Activated naive CD4-positive, alpha-beta T cell treated with anti-CD3 and anti-CD28 coated beads, Interleukin-2, amount 50 U/mL, for 24 hours (primary cell): ENCODE measurements around the gene SAMD1.
A peak's percentile ranks its signal among the peaks of the same experiment; 100 is the strongest.

Source experiments
- H3K27ac Mint-ChIP-seq: one replicate; pipeline ENCODE4 v1.8.0; 2021; ENCODE audit warnings: mild to moderate bottlenecking, mixed read lengths
- H3K27me3 Mint-ChIP-seq: one replicate; pipeline ENCODE4 v1.8.0; 2021; ENCODE audit warnings: mixed read lengths
- H3K36me3 Mint-ChIP-seq: one replicate; pipeline ENCODE4 v1.8.0; 2021; ENCODE audit warnings: mixed read lengths
- H3K4me1 Mint-ChIP-seq: one replicate; pipeline ENCODE4 v1.8.0; 2021; ENCODE audit warnings: mixed read lengths
- H3K4me3 Mint-ChIP-seq: one replicate; pipeline ENCODE4 v1.8.0; 2021; ENCODE audit warnings: mild to moderate bottlenecking, mixed read lengths
- H3K9me3 Mint-ChIP-seq: one replicate; pipeline ENCODE4 v1.8.0; 2021; ENCODE audit warnings: mixed read lengths

SAMD1 gene

DNA sequence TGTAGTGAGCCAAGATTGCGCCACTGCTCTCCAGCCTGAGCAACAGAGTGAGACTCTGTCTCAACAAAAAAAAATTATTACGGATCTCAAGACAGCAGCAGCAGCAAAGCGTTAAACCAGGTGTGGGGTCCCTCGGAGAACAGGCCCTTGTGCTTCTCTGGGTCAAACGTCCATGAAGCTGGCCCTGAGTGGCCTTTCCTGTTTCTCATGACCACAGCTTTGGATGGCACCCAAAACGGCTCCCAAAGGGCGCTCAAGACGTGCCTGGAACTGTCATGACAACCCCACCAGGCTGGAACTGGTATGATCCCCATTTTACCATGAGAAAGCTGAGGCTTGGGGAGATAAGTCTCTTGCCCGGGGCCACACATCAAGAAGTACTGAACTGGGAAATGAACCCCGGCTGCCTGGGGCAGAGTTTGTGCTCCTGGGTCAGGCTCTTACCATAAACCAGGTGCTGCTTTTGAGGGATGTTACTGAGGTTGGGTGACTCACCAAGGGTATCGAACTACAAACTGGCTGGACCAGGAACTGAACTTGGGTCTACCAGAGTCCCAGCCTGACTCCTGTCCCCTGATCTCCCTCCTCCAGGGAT, 11.6 kb upstream of the SAMD1 start:
- no peaks in the 10 kb centered on the region for H3K27me3 Mint-ChIP-seq

DNA sequence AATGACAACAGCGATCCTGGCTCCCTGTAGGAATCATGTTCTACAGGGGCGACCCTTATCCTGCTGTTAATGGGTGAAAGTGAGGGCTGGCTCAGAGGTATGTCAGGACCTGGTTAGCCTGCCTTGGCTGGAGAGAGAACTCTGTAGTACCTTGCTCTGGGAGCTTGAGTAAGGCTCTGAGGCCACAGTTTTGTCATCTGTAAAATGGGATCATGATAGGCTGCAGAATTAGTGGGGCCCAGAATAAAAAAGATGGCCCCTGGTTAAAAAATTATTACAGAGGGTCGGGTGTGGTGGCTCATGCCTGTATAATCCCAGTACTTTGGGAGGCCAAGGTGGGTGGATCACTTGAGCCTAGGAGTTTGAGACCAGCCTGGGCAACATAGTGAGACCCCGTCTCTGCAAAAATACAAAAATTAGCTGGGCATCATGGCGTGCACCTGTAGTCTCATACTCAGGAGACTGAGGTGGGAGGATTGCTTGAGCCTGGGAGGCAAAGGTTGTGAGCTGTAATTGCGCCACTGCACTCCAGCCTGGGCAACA, 10.5 kb upstream of the SAMD1 start:
- peak overlapping the region; percentile 46 for H3K27ac Mint-ChIP-seq
- no peaks in the 10 kb centered on the region for H3K9me3 Mint-ChIP-seq
- no peaks in the 10 kb centered on the region for H3K27me3 Mint-ChIP-seq
- H3K36me3 Mint-ChIP-seq, result peaks cover 4% of the 10 kb centered on the region
- no peaks in the 10 kb centered on the region for H3K4me1 Mint-ChIP-seq
- no peak overlapping the region for H3K4me3 Mint-ChIP-seq

More for the DNA sequence above, 11.6 kb upstream of the SAMD1 start:
- no peaks in the 10 kb centered on the region for H3K9me3 Mint-ChIP-seq
- no peaks in the 10 kb centered on the region for H3K4me1 Mint-ChIP-seq
- H3K27ac Mint-ChIP-seq, result no peak overlapping the region
- H3K4me3 Mint-ChIP-seq, result no peak overlapping the region
- peaks cover 2% of the 10 kb centered on the region for H3K36me3 Mint-ChIP-seq

DNA sequence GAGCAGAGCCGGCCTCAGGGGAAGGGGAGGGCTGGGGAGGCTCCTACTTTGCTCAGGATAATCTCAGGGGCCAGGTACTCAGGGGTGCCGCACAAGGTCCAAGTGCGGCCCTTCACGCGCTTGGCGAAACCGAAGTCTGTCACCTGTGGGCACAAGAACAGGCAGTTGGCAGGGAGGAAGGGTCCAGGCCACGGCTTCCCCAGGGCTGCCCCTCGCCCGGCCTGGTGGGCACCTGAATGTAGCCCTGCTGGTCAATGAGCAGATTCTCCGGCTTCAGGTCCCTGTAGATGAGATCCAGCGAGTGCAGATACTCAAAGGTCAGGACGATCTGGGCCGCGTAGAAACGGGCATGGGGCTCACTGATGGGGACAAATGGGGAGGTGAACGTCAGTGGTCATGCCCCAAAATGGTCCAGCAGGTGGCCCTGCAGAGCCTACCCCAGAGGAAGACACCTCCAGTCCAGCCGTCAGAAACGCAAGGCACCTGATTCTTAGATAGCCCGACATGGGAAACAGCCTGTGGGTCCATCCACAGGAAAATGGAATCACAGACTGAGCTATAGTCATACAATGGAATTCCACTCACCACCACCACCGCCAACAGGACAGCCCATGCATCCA, 7.1 kb upstream of the SAMD1 start:
- Mint-ChIP-seq H3K9me3 (no peaks in the 10 kb centered on the region), H3K4me1 (peaks cover 4% of the 10 kb centered on the region), H3K27ac (no peak overlapping the region), H3K36me3 (peaks cover 7% of the 10 kb centered on the region), H3K27me3 (no peaks in the 10 kb centered on the region), H3K4me3 (no peak overlapping the region)

DNA sequence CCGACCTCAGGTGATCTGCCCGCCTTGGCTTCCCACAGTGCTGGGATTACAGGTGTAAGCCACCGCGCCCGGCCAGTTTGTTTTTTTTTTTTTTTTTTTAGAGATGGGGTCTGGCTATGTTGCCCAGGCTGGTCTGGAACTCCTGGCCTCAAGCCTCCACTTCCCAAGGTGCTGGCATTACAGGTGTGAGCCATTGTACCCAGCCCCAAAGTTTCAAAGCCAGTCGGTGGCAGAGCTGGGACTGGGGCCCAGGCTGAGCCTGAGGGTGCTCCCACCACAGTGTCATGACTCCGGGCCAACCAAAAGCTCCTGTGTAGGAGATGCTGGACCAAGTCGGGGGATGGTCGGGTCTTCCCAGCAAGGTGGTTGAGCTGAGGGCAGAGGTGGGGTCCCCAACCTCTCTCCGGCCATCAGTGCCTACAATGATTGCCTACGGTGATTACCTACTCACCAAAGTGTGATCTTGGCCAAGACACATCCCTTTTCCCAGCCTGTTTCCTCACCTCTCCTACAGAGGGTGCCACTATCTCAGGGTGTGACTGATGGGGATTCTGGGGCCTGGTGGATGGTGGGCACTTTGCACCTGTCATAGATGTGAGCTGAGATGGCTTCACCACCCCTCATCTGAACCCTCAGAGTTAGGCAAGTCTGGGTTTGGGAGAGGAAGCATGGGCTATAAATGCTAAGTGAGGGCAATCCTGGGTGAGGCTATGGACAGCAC, 5.9 kb upstream of the SAMD1 start:
- Mint-ChIP-seq H3K4me3 (no peak overlapping the region), H3K4me1 (peaks cover 12% of the 10 kb centered on the region), H3K27ac (peak overlapping the region; percentile 86), H3K27me3 (no peaks in the 10 kb centered on the region), H3K9me3 (no peaks in the 10 kb centered on the region), H3K36me3 (peaks cover 7% of the 10 kb centered on the region)

DNA sequence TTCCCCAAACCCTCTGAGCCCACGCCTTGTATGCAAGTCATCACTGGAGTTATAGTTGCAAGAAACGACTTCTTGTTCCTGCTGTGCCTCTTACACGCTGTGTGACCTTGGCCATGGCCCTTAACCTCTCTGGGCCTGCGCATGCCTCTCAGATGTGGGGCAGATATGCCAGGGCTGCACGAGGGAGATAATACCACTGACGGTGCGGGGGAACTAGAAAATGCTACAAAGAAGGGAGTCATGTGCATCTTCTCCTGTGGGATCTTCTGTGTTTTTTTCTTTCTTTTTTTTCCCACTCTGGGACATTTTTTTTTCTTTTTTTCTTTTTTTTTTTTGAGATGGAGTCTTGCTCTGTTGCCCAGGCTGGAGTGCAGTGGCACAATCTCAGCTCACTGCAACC, 4.3 kb upstream of the SAMD1 start:
- H3K36me3 Mint-ChIP-seq, result peaks cover 6% of the 10 kb centered on the region
- peak overlapping the region; percentile 13 for H3K27ac Mint-ChIP-seq
- no peaks in the 10 kb centered on the region for H3K9me3 Mint-ChIP-seq
- no peaks in the 10 kb centered on the region for H3K27me3 Mint-ChIP-seq
- H3K4me3 Mint-ChIP-seq, result no peak overlapping the region
- H3K4me1 Mint-ChIP-seq, result peaks cover 14% of the 10 kb centered on the region

DNA sequence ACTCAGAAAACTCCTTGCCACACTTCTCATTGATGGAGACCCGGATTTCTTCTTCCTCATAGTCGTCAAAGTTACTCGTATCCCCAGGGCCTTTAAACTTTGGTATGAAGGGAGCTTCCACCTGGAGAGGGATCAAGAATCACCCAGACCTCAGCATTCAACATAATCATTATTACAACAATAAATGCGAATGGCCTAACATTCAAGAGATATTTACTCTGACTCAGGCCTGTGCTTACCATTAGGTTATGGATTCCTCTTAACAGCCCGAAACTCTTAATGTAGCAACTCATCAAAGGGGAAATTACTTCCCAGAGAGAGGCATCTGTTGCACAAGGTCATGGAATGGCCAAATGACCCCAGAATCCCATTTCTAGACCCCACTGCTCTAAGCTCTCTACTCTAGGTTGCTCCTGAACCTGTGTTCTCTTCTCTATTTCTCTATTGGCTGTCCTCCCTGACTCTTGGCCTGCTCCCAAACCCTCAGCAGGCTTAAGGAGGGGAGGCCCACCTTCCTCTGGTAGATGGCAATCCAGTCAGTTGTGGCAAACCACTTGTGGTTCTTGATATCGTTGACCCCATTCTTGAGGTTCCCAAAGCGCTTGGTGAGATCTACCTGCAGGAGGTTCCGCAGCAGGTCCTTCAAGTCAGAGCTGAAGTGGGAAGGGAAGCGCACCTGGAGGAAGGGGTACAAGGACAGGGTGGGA, 2.7 kb upstream of the SAMD1 start:
- Mint-ChIP-seq H3K27ac (peak overlapping the region; percentile 68), H3K9me3 (no peaks in the 10 kb centered on the region), H3K4me3 (peak overlapping the region; percentile 4), H3K36me3 (peaks cover 9% of the 10 kb centered on the region), H3K4me1 (peaks cover 23% of the 10 kb centered on the region), H3K27me3 (no peaks in the 10 kb centered on the region)

DNA sequence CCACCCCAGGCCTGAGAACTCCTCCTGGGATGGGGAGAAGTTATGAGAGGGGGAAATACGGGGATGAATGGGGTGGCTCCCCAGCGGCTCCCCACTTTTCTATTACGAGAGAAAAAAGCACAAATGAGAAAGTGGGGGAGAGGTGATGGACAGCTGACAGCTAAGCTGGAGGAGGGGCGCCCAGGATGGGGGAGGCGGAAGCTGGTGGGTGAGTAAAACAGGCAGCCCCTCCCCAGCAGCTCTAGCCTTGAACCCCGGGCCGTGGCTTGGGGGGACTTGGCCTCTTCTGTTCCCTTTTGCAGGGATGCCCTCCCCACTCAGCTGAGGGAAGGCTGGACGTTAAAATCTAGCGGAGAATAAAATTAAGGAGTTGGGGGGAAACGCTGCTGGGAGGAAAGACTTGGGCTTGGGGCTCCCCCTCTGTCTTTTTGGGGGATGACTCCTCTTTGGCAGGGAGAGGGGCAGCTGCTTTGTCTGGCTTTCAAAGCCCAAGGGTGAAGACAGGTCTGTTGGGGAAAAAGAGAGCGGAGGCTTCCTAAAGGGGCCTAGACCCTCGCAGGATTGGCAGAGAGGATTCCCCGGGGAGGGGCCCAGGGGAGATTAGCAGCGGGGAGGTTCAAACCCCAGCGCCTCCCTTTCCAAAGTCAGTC, 1.4 kb upstream of the SAMD1 start:
- H3K9me3 Mint-ChIP-seq, result no peaks in the 10 kb centered on the region
- peak overlapping the region; percentile 98 for H3K4me3 Mint-ChIP-seq
- peak overlapping the region; percentile 99 for H3K27ac Mint-ChIP-seq
- H3K4me1 Mint-ChIP-seq, result peaks cover 25% of the 10 kb centered on the region
- no peaks in the 10 kb centered on the region for H3K27me3 Mint-ChIP-seq
- peaks cover 9% of the 10 kb centered on the region for H3K36me3 Mint-ChIP-seq

DNA sequence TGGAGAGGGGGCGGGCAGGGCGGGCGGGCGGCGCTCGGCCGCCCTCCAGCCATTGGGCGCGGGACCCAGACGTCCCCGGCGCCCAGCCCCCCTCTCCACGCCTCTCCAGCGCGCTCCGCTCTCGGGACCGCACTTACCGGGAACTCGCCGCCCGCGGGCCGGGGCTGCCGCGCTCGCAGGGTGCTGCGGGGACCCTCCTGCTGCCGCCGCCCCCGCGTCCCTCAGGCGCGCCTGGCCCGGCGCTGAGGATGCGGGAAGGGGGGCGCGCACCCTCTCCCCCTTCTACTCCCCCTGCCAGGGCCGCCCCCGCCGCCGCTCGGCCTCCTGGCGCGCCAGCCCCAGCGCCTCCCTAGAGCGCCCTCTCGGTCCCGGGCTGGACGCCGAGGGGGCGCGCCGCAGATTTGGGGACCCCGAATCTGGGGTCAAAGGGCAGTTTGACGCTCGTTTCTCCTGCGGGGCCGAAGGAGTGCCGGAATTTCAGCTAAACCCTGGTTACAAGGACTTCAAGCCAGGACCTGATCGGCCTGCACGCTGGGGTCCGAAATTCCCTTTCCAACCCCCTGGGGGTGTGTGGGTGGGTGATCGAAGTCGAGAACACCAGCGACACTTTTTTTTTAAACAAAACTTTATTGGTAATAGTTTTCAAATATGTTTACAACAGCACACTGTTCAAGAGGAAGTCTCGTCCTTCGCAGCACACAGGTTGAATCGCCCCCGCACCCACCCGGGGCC, 696 bp upstream of the SAMD1 start:
- no peaks in the 10 kb centered on the region for H3K27me3 Mint-ChIP-seq
- H3K27ac Mint-ChIP-seq, result peak overlapping the region; percentile 99
- H3K4me3 Mint-ChIP-seq, result peak overlapping the region; percentile 98
- H3K9me3 Mint-ChIP-seq, result no peaks in the 10 kb centered on the region
- peaks cover 7% of the 10 kb centered on the region for H3K36me3 Mint-ChIP-seq
- H3K4me1 Mint-ChIP-seq, result peaks cover 25% of the 10 kb centered on the region

DNA sequence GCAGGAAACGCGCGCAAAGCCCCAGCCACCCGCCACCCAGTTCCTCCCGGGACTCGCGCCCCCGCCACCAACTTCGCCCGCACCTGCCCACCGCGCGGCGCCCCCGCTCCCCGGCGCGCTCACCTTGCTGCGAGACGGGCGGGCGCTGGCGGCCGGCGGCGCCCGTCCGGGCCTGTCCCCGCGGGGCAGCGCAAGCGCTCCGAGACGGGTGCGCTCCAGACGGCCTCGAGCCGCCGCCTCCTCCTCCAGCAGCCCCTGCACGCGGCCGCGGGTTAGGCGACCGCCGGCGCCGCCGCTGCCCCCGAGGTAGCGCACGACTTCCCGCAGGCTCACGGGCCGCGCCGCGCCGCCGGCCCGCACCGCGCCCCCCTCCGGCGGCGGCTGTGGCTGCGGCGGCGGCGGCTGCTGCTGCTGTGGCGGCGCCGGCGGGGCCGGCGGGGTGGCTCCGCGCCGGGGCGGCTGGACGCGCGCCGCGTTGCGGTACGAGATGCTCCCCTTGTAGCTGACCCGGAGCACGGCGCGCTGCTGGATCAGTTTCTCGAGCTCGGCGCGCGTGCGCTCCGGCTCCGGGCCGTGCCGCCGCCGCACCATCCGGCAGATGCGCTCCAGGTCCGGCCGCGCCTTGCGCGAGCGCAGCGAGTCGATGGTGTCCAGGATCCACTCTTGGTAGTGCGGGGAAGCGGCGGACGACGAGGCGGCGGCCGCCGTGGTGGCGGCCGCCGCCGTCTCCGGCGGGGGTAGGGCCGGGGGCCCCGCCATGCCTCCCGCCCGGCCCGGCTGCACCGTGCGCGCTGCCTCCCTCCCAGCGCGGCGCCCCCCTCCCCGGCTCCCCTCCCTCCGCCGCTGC, 666 bp downstream of the SAMD1 start:
- no peaks in the 10 kb centered on the region for H3K9me3 Mint-ChIP-seq
- no peaks in the 10 kb centered on the region for H3K27me3 Mint-ChIP-seq
- H3K36me3 Mint-ChIP-seq, result peaks cover 7% of the 10 kb centered on the region

DNA sequence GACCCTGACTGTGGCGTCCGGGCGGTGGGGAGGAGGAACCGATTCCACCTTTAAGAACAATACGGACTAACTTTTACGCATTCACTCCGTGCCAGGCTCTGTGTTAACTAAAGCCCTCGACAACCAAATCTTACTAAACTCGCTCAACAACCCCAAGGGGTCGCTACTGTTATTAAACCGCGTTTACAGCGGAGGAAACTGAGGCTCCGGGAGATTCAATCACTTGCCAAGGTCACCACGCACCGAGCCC, 1.2 kb downstream of the SAMD1 start:
- Mint-ChIP-seq H3K27ac (peak overlapping the region; percentile 79), H3K4me3 (peak overlapping the region; percentile 93), H3K9me3 (no peaks in the 10 kb centered on the region), H3K27me3 (no peaks in the 10 kb centered on the region), H3K4me1 (peaks cover 20% of the 10 kb centered on the region), H3K36me3 (peaks cover 3% of the 10 kb centered on the region)

More for the DNA sequence above, 666 bp downstream of the SAMD1 start:
- Mint-ChIP-seq H3K27ac (peak overlapping the region; percentile 79), H3K4me3 (peak overlapping the region; percentile 93), H3K4me1 (peaks cover 25% of the 10 kb centered on the region)

DNA sequence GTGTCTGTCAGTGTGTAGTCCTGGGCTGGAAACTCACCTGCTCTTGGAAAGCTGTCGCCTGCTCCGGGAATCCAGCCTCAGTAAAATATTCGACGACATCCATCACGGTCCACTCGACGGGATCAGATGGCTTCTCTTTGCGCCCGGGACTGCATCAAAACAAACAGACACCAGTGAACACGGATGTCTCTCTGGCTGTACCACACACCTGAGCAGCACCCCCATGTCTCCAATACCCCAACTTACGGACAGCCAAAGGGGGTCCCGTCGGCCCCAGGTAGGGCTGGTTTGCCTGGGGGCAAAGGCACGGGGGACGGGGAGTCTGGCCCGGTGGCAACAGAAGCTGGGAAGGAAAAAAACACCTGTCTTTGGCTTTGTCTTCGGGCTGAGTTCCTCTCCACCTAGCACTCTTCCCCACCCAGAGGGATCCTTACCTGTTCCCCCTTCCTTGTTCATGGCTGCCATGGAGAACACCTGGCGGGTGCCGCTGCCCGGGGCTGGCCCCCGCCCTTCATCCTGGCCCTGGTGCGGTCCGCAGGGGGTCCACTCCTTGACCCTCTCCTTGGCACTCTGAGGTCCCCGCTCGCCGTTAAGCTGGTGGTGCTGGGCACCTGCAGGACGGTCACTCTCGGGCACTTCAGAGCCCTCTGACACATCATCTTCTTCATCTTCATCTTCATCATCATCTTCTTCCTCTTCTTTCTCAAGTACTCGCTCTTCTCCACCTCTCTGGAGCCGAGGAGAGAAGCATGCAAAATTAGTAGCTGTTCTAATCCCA, 1.7 kb downstream of the SAMD1 start:
- no peaks in the 10 kb centered on the region for H3K27me3 Mint-ChIP-seq
- no peaks in the 10 kb centered on the region for H3K9me3 Mint-ChIP-seq
- H3K4me3 Mint-ChIP-seq, result peak overlapping the region; percentile 93
- H3K36me3 Mint-ChIP-seq, result peaks cover 3% of the 10 kb centered on the region
- peaks cover 20% of the 10 kb centered on the region for H3K4me1 Mint-ChIP-seq
- peak overlapping the region; percentile 79 for H3K27ac Mint-ChIP-seq

DNA sequence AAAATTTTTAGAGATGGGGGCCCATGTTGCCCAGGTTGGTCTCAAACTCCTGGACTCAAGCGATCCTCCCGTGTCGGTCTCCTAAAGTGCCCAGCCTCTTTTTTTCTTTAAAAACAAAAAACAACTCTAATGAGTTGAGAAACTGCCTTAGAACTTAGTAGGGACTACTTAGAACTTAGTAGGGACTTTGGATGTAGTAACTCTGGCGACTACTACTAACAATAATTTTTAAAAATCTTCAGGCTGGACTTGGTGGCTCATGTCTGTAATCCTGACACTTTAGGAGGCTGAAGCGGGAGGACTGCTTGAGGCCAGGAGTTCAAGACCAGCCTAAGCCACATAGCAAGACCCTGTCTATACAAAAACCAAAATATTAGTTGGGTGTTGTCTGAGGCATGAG, 4.5 kb downstream of the SAMD1 start:
- H3K36me3 Mint-ChIP-seq, result peaks cover 3% of the 10 kb centered on the region
- no peaks in the 10 kb centered on the region for H3K9me3 Mint-ChIP-seq
- no peaks in the 10 kb centered on the region for H3K27me3 Mint-ChIP-seq
- peaks cover 16% of the 10 kb centered on the region for H3K4me1 Mint-ChIP-seq
- no peak overlapping the region for H3K4me3 Mint-ChIP-seq
- H3K27ac Mint-ChIP-seq, result no peak overlapping the region

DNA sequence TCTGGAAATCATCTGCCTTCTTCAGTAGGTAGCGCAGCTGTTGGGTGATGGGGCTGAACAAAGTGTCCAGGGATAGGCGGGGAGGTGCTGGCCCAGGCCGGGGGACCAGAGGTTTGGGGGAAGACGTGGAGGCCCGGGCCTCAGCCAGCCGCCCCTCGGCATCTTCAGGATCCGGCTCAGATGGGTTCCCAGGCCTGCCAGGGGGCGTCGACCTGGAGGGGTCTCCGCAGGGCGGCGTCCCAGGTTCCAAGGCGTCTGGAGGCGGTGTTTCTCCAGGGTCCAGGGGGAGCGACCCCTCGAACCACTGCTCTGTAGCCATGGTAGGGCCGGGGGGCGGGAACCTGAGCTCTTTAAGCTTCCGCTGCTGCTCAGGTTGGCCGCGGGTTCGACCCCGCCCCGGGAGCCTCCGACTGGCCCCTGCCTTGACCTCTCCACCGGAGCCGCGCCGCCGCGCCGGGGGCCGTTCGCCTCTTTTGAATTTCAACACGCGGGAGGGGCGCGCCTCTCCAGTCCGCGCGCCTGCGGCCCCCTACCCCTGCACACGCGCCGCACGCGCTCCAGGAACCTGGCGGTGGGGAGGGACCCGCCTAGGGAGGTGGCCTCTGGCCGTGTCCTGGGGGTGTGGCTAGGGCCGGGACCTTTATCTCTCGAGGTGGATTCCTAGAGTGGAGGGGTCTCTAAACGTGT, 5.1 kb downstream of the SAMD1 start, which contains the start of gene C19orf67:
C19orf67 (minus strand) TSS at position 475 of the 687 bp plus-strand sequence; CDS start at position 319, 156 bp downstream.
- Mint-ChIP-seq H3K36me3 (peaks cover 3% of the 10 kb centered on the region), H3K27me3 (no peaks in the 10 kb centered on the region), H3K27ac (no peak within 1 kb of the TSS), H3K4me1 (peaks cover 16% of the 10 kb centered on the region), H3K4me3 (no peak within 1 kb of the TSS), H3K9me3 (no peaks in the 10 kb centered on the region)
